H1 (cell line): ENCODE results near the gene FBLN2. TPM values are rescaled to one million over a fixed set of nuclear protein-coding genes. Genes with fewer than 3 reads are reported as not detected.

Source experiments
- BACH1 ChIP-seq: IDR thresholded peaks from 2 replicates; pipeline ENCODE4 v1.6.1; 2012; ENCODE audit warnings: low read length, improper control_type of control experiment
- NRF1 ChIP-seq: IDR thresholded peaks from 2 replicates; pipeline ENCODE4 v1.6.1; 2011; ENCODE audit warnings: mild to moderate bottlenecking, low read depth, low read length, improper control_type of control experiment
- polyA plus RNA-seq, 7 experiments: library from polyadenylated mRNA; depleted of rRNA in 3 of 7; stranded (reverse) in 5 of 7; unstranded in 2 of 7; fragments of >200 nt in 5 of 7; fragments of 200-250 nt in 2 of 7; gene quantifications; 1 replicate in 5 of 7; 2 replicates in 1 of 7; 4 replicates in 1 of 7; pipeline versions ENCODE4 v1.2.1 to v1.2.3, GENCODE V29; 2011 to 2013; ENCODE audit warnings: missing spikeins in 2 of 7, mixed read lengths in 2 of 7
- total RNA-seq: library from RNA; stranded (reverse); fragmentation: NEBNext Ultra II Directional; extraction: Animal tissue kit (Norgen Biotek cat#: 25700); gene quantifications from 2 replicates; pipeline ENCODE4 v1.2.1, GENCODE V29; 2021
- TF ChIP-seq, protein P1 (sequence below): fragments of 300-600 bp; sonication (generic); IDR thresholded peaks from 2 replicates; pipeline ENCODE4 v1.7.1; 2012; ENCODE audit warnings: low read length, moderate library complexity, mild to moderate bottlenecking, inconsistent platforms; ENCODE audit not compliant: insufficient replicate concordance

Gene FBLN2
- total and polyA plus RNA-seq, 2 of the 8 experiments (the other 6 are each of a cell fraction or from before 2014, with no cell fraction given): 17.4 to 24.2 TPM

DNA sequence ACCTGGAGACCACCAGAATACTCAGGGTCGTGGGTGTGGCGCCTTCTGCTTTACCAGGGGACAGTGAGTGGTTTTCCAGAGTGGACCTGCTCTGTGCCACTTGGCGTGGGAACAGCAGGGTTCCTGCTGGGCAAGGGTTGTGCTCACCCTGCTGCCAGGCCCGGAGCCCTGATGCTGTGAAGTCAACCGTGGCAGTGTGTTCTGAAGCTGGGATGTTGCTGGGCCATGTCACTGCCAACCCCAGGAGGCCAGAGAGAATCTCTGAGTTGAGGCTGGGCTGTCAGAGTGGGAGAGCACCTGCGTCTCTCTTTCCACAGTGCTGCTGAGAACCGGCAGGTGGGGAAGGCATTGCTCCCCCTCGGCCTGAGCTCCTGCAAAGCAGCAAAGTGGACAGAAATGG lies 48.7 kb downstream of the FBLN2 start (continued):
- TF ChIP-seq, protein P1, sequence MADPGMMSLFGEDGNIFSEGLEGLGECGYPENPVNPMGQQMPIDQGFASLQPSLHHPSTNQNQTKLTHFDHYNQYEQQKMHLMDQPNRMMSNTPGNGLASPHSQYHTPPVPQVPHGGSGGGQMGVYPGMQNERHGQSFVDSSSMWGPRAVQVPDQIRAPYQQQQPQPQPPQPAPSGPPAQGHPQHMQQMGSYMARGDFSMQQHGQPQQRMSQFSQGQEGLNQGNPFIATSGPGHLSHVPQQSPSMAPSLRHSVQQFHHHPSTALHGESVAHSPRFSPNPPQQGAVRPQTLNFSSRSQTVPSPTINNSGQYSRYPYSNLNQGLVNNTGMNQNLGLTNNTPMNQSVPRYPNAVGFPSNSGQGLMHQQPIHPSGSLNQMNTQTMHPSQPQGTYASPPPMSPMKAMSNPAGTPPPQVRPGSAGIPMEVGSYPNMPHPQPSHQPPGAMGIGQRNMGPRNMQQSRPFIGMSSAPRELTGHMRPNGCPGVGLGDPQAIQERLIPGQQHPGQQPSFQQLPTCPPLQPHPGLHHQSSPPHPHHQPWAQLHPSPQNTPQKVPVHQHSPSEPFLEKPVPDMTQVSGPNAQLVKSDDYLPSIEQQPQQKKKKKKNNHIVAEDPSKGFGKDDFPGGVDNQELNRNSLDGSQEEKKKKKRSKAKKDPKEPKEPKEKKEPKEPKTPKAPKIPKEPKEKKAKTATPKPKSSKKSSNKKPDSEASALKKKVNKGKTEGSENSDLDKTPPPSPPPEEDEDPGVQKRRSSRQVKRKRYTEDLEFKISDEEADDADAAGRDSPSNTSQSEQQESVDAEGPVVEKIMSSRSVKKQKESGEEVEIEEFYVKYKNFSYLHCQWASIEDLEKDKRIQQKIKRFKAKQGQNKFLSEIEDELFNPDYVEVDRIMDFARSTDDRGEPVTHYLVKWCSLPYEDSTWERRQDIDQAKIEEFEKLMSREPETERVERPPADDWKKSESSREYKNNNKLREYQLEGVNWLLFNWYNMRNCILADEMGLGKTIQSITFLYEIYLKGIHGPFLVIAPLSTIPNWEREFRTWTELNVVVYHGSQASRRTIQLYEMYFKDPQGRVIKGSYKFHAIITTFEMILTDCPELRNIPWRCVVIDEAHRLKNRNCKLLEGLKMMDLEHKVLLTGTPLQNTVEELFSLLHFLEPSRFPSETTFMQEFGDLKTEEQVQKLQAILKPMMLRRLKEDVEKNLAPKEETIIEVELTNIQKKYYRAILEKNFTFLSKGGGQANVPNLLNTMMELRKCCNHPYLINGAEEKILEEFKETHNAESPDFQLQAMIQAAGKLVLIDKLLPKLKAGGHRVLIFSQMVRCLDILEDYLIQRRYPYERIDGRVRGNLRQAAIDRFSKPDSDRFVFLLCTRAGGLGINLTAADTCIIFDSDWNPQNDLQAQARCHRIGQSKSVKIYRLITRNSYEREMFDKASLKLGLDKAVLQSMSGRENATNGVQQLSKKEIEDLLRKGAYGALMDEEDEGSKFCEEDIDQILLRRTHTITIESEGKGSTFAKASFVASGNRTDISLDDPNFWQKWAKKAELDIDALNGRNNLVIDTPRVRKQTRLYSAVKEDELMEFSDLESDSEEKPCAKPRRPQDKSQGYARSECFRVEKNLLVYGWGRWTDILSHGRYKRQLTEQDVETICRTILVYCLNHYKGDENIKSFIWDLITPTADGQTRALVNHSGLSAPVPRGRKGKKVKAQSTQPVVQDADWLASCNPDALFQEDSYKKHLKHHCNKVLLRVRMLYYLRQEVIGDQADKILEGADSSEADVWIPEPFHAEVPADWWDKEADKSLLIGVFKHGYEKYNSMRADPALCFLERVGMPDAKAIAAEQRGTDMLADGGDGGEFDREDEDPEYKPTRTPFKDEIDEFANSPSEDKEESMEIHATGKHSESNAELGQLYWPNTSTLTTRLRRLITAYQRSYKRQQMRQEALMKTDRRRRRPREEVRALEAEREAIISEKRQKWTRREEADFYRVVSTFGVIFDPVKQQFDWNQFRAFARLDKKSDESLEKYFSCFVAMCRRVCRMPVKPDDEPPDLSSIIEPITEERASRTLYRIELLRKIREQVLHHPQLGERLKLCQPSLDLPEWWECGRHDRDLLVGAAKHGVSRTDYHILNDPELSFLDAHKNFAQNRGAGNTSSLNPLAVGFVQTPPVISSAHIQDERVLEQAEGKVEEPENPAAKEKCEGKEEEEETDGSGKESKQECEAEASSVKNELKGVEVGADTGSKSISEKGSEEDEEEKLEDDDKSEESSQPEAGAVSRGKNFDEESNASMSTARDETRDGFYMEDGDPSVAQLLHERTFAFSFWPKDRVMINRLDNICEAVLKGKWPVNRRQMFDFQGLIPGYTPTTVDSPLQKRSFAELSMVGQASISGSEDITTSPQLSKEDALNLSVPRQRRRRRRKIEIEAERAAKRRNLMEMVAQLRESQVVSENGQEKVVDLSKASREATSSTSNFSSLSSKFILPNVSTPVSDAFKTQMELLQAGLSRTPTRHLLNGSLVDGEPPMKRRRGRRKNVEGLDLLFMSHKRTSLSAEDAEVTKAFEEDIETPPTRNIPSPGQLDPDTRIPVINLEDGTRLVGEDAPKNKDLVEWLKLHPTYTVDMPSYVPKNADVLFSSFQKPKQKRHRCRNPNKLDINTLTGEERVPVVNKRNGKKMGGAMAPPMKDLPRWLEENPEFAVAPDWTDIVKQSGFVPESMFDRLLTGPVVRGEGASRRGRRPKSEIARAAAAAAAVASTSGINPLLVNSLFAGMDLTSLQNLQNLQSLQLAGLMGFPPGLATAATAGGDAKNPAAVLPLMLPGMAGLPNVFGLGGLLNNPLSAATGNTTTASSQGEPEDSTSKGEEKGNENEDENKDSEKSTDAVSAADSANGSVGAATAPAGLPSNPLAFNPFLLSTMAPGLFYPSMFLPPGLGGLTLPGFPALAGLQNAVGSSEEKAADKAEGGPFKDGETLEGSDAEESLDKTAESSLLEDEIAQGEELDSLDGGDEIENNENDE: no peak
- TF ChIP-seq BACH1: no peak
- no peak for TF ChIP-seq NRF1
